Activated CD4-positive, alpha-beta T cell treated with anti-CD3 and anti-CD28 coated beads, Interleukin-2, amount 10 ng/mL, durations not matched to agents 7 days and 5 days (primary cell): ENCODE results near the gene ADGRE2. TPM values are rescaled to one million over a fixed set of nuclear protein-coding genes. Genes with fewer than 3 reads are reported as not detected.
"Not testable (repeated sequence)": the region's sequence is repeated elsewhere in the genome, so short reads cannot be mapped to it uniquely, and the experiment has no call there.

ENCODE experiments used
- CTCF ChIA-PET: fragments of 350-600 bp; sonication (Branson Sonifier 250); formaldehyde crosslinking; loops from one replicate; lab custom pipeline; 2021; ENCODE audit warnings: antibody characterized with exemption; lab: Charles Lee
- POLR2A ChIA-PET: fragments of 350-600 bp; sonication (Branson Sonifier 250); formaldehyde crosslinking; loops from one replicate; lab custom pipeline; 2021; ENCODE audit warnings: antibody characterized with exemption; lab: Charles Lee
- DNase-seq: peaks from one replicate; pipeline ENCODE4 v3.0.0-alpha.2; 2020
- H3K27ac Mint-ChIP-seq: one replicate; pipeline ENCODE4 v1.8.0; 2021; ENCODE audit warnings: mild to moderate bottlenecking, moderate library complexity, mixed read lengths
- H3K27me3 Mint-ChIP-seq: one replicate; pipeline ENCODE4 v1.8.0; 2021; ENCODE audit warnings: mixed read lengths
- H3K36me3 Mint-ChIP-seq: one replicate; pipeline ENCODE4 v1.8.0; 2021; ENCODE audit warnings: low read depth, mixed read lengths
- H3K4me1 Mint-ChIP-seq: one replicate; pipeline ENCODE4 v1.8.0; 2021; ENCODE audit warnings: mixed read lengths
- H3K4me3 Mint-ChIP-seq: one replicate; pipeline ENCODE4 v1.8.0; 2021; ENCODE audit warnings: mild to moderate bottlenecking, moderate library complexity, mixed read lengths
- H3K9me3 Mint-ChIP-seq: one replicate; pipeline ENCODE4 v1.8.0; 2021; ENCODE audit warnings: mixed read lengths
- total RNA-seq, 2 experiments: library from RNA; stranded (reverse); gene quantifications; one replicate each; pipeline ENCODE4 v1.2.3, GENCODE V29; 2021

Gene ADGRE2
- total RNA-seq, 2 experiments from 2014 or later: 0.42 to 0.73 TPM

GRCh38 chr19:14774373-14774772, 4.0 kb downstream of the ADGRE2 start:
- peaks cover 19% of the 10 kb centered on the region for H3K27me3 Mint-ChIP-seq
- H3K9me3 Mint-ChIP-seq: no peaks in the 10 kb centered on the region
- peaks cover 15% of the 10 kb centered on the region for H3K4me1 Mint-ChIP-seq
- POLR2A ChIA-PET: no interaction called here
- no peak overlapping the region for H3K27ac Mint-ChIP-seq
- no peak for DNase-seq
- no peak overlapping the region for H3K4me3 Mint-ChIP-seq
- CTCF ChIA-PET: no interaction called here
- H3K36me3 Mint-ChIP-seq: no peaks in the 10 kb centered on the region

- H3K4me3 Mint-ChIP-seq, H3K36me3 Mint-ChIP-seq, H3K9me3 Mint-ChIP-seq, POLR2A ChIA-PET, CTCF ChIA-PET, DNase-seq, H3K27ac Mint-ChIP-seq: not testable (repeated sequence)
- peaks cover 19% of the 10 kb centered on the region for H3K27me3 Mint-ChIP-seq
- peaks cover 15% of the 10 kb centered on the region for H3K4me1 Mint-ChIP-seq
Measured at GRCh38 chr19:14773722-14774121, 4.6 kb downstream of the ADGRE2 start.

GRCh38 chr19:14772995-14773394, 5.4 kb downstream of the ADGRE2 start:
- Mint-ChIP-seq H3K4me3 (no peak overlapping the region), H3K36me3 (no peaks in the 10 kb centered on the region), H3K4me1 (peaks cover 15% of the 10 kb centered on the region), H3K27ac (no peak overlapping the region), H3K27me3 (peaks cover 19% of the 10 kb centered on the region), H3K9me3 (no peaks in the 10 kb centered on the region)
- ChIA-PET CTCF (no interaction called here), POLR2A (no interaction called here)
- no peak for DNase-seq

GRCh38 chr19:14772467-14772866, 5.9 kb downstream of the ADGRE2 start:
- no peak overlapping the region for H3K27ac Mint-ChIP-seq
- DNase-seq: no peak
- CTCF ChIA-PET: no interaction called here
- H3K9me3 Mint-ChIP-seq: no peaks in the 10 kb centered on the region
- H3K4me1 Mint-ChIP-seq: peaks cover 15% of the 10 kb centered on the region
- H3K4me3 Mint-ChIP-seq: no peak overlapping the region
- H3K27me3 Mint-ChIP-seq: peaks cover 16% of the 10 kb centered on the region
- POLR2A ChIA-PET: no interaction called here
- H3K36me3 Mint-ChIP-seq: no peaks in the 10 kb centered on the region

GRCh38 chr19:14770944-14771839, 7.2 kb downstream of the ADGRE2 start:
- H3K36me3 Mint-ChIP-seq: no peaks in the 10 kb centered on the region
- H3K4me3 Mint-ChIP-seq: no peak overlapping the region
- POLR2A ChIA-PET: no interaction called here
- CTCF ChIA-PET: interaction anchor here (1.1 kb wide), 1 partner anchor 146 kb away, joined by 3 read pairs; no protein-coding TSS in a partner anchor
- no peak overlapping the region for H3K27ac Mint-ChIP-seq
- no peak for DNase-seq
- H3K4me1 Mint-ChIP-seq: peaks cover 8% of the 10 kb centered on the region
- H3K27me3 Mint-ChIP-seq: peaks cover 7% of the 10 kb centered on the region
- H3K9me3 Mint-ChIP-seq: no peaks in the 10 kb centered on the region

GRCh38 chr19:14770136-14770535, 8.2 kb downstream of the ADGRE2 start:
- ChIA-PET POLR2A (no interaction called here), CTCF (no interaction called here)
- Mint-ChIP-seq H3K36me3 (peaks cover 2% of the 10 kb centered on the region), H3K4me3 (no peak overlapping the region), H3K27me3 (no peaks in the 10 kb centered on the region), H3K27ac (no peak overlapping the region), H3K9me3 (no peaks in the 10 kb centered on the region), H3K4me1 (no peaks in the 10 kb centered on the region)
- DNase-seq: no peak

- ChIA-PET CTCF (interaction anchor here (0.6 kb wide), 1 partner anchor 114 kb away, joined by 3 read pairs; no protein-coding TSS in a partner anchor), POLR2A (interaction anchor here (0.6 kb wide), 1 partner anchor 10 kb away, joined by 3 read pairs; no protein-coding TSS in a partner anchor)
- Mint-ChIP-seq H3K4me1 (no peaks in the 10 kb centered on the region), H3K27ac (no peak overlapping the region), H3K9me3 (no peaks in the 10 kb centered on the region), H3K27me3 (no peaks in the 10 kb centered on the region), H3K36me3 (peaks cover 2% of the 10 kb centered on the region), H3K4me3 (no peak overlapping the region)
- DNase-seq: no peak
Measured at GRCh38 chr19:14769201-14769600, 9.2 kb downstream of the ADGRE2 start.

GRCh38 chr19:14768001-14768400, 10.4 kb downstream of the ADGRE2 start:
- CTCF ChIA-PET: no interaction called here
- Mint-ChIP-seq H3K36me3 (peaks cover 2% of the 10 kb centered on the region), H3K27ac (no peak overlapping the region), H3K4me1 (no peaks in the 10 kb centered on the region), H3K4me3 (no peak overlapping the region), H3K27me3 (no peaks in the 10 kb centered on the region), H3K9me3 (no peaks in the 10 kb centered on the region)
- no peak for DNase-seq
- POLR2A ChIA-PET: no interaction called here

GRCh38 chr19:14767466-14767971, 10.8 kb downstream of the ADGRE2 start:
- POLR2A ChIA-PET: no interaction called here
- H3K27me3 Mint-ChIP-seq: no peaks in the 10 kb centered on the region
- no peaks in the 10 kb centered on the region for H3K9me3 Mint-ChIP-seq

GRCh38 chr19:14765841-14766240, 12.5 kb downstream of the ADGRE2 start:
- H3K4me3 Mint-ChIP-seq, POLR2A ChIA-PET, DNase-seq, H3K4me1 Mint-ChIP-seq, H3K9me3 Mint-ChIP-seq, H3K36me3 Mint-ChIP-seq, H3K27ac Mint-ChIP-seq, H3K27me3 Mint-ChIP-seq, CTCF ChIA-PET: not testable (repeated sequence)

More at GRCh38 chr19:14767466-14767971, 10.8 kb downstream of the ADGRE2 start:
- H3K27ac Mint-ChIP-seq: no peak overlapping the region
- H3K4me1 Mint-ChIP-seq: no peaks in the 10 kb centered on the region
- no peak for DNase-seq
- H3K4me3 Mint-ChIP-seq: no peak overlapping the region
- CTCF ChIA-PET: no interaction called here
- H3K36me3 Mint-ChIP-seq: peaks cover 2% of the 10 kb centered on the region

- H3K36me3 Mint-ChIP-seq, H3K4me3 Mint-ChIP-seq, DNase-seq, H3K27ac Mint-ChIP-seq, H3K4me1 Mint-ChIP-seq, POLR2A ChIA-PET, H3K27me3 Mint-ChIP-seq, H3K9me3 Mint-ChIP-seq, CTCF ChIA-PET: not testable (repeated sequence)
Measured at GRCh38 chr19:14765403-14765802, 13.0 kb downstream of the ADGRE2 start.

- no peak overlapping the region for H3K27ac Mint-ChIP-seq
- CTCF ChIA-PET: no interaction called here
- H3K27me3 Mint-ChIP-seq: no peaks in the 10 kb centered on the region
- H3K4me3 Mint-ChIP-seq: no peak overlapping the region
- no peak for DNase-seq
- H3K9me3 Mint-ChIP-seq: no peaks in the 10 kb centered on the region
- POLR2A ChIA-PET: no interaction called here
- H3K4me1 Mint-ChIP-seq: no peaks in the 10 kb centered on the region
- H3K36me3 Mint-ChIP-seq: peaks cover 2% of the 10 kb centered on the region
Measured at GRCh38 chr19:14764401-14764800, 14.0 kb downstream of the ADGRE2 start.

GRCh38 chr19:14763497-14764145, 14.7 kb downstream of the ADGRE2 start:
- no peak for DNase-seq
- Mint-ChIP-seq H3K27me3 (no peaks in the 10 kb centered on the region), H3K9me3 (no peaks in the 10 kb centered on the region), H3K4me1 (no peaks in the 10 kb centered on the region), H3K27ac (no peak overlapping the region), H3K4me3 (no peak overlapping the region), H3K36me3 (peaks cover 2% of the 10 kb centered on the region)
- ChIA-PET POLR2A (no interaction called here), CTCF (no interaction called here)
